GM13976 (cell line): Measurements from ENCODE around the gene ERI3.
"Not testable (repeated sequence)": the region's sequence is repeated elsewhere in the genome, so short reads cannot be mapped to it uniquely, and the experiment has no call there.

Source experiments
- DNase-seq: peaks from one replicate; pipeline ENCODE4 v3.0.0; 2012; ENCODE audit warnings: low spot score
- CTCF ChIP-seq: IDR thresholded peaks from 2 replicates; pipeline ENCODE4 v1.5.1; 2012; ENCODE audit warnings: borderline replicate concordance, mild to moderate bottlenecking; ENCODE audit not compliant: insufficient read depth; ENCODE audit errors: extremely low read depth, missing control alignments, control extremely low read depth
- in situ Hi-C: fragments of 300-500 bp; cut with MboI; formaldehyde crosslinking; loops from one replicate; pipeline ENCODE4 v1.12.0; 2022; ENCODE audit warnings: low sequenced_read_pairs, mixed read lengths, inconsistent platforms; ENCODE audit not compliant: unreplicated experiment

The ERI3 gene

GRCh38 chr1:44213222-44214112 lies 141.6 kb downstream of the ERI3 start, which contains the start of gene DMAP1:
Gene DMAP1 (plus strand): TSS chr1:44213471. CDS start chr1:44213754, 283 bp downstream.
- no peak for TF ChIP-seq CTCF
- peak; percentile 82 for DNase-seq
- in situ Hi-C loops, result no loop called here

- in situ Hi-C loops, result no loop called here
- DNase-seq, result no peak
- TF ChIP-seq CTCF, result no peak
Observed at GRCh38 chr1:44212355-44213221, 142.5 kb downstream of the ERI3 start.

GRCh38 chr1:44210595-44210994 lies 144.5 kb downstream of the ERI3 start:
- no peak for DNase-seq
- TF ChIP-seq CTCF, result no peak
- in situ Hi-C loops, result no loop called here

- in situ Hi-C loops, result no loop called here
- DNase-seq, result no peak
- no peak for TF ChIP-seq CTCF
Observed at GRCh38 chr1:44208226-44208625, 146.8 kb downstream of the ERI3 start.

GRCh38 chr1:44206545-44206944 lies 148.5 kb downstream of the ERI3 start:
- in situ Hi-C loops, DNase-seq: not testable (repeated sequence)

GRCh38 chr1:44200336-44200735 lies 154.7 kb downstream of the ERI3 start:
- no peak for TF ChIP-seq CTCF
- no peak for DNase-seq
- in situ Hi-C loops, result no loop called here
